ENCODE measurements around the gene WDFY3.

WDFY3 gene

DNA sequence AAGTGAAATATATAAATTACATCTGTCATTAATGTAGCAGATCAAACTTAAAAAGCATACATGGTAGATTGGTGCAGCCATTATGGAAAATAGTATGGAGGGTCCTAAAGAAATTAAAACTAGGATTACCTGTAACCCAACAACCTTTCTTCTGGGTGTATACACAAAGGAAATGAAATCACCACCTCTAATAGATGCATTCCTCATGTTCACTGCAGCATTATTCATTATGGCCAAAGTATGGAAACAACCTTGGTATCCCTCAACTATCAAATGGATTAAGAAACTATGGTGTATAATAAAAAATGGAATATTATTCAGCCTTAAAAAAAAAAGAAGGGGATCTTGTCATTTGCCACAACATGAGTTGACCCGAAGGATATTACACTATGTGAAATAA lies 13.7 kb downstream of the WDFY3 start:
- no peak for DNase-seq (ENCODE audit: low spot score)
- no peak overlapping the region for H3K4me3 ChIP-seq
- TF ChIP-seq, protein P1, sequence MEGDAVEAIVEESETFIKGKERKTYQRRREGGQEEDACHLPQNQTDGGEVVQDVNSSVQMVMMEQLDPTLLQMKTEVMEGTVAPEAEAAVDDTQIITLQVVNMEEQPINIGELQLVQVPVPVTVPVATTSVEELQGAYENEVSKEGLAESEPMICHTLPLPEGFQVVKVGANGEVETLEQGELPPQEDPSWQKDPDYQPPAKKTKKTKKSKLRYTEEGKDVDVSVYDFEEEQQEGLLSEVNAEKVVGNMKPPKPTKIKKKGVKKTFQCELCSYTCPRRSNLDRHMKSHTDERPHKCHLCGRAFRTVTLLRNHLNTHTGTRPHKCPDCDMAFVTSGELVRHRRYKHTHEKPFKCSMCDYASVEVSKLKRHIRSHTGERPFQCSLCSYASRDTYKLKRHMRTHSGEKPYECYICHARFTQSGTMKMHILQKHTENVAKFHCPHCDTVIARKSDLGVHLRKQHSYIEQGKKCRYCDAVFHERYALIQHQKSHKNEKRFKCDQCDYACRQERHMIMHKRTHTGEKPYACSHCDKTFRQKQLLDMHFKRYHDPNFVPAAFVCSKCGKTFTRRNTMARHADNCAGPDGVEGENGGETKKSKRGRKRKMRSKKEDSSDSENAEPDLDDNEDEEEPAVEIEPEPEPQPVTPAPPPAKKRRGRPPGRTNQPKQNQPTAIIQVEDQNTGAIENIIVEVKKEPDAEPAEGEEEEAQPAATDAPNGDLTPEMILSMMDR (IDR thresholded peaks at IDR 0.05) = no peak
- H3K27ac ChIP-seq = no peak overlapping the region

DNA sequence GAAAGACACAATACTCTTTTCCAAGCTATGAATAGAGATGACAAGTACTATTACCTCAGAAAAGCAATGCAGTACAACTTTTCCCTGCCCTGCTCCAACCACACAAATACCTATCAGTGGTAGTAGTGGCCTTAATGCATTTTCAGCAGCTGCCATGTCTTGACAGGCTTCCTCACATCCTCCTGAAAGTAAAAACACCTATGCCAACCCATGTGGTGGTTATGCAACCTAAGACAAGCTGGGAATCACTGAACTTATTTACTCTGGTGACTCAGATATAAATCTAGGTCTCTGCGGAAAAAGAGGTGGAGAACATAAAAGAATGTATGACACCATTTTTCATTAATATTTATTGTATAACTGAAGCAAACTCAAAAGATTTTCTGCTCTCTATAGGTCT lies 14.5 kb downstream of the WDFY3 start:
- Histone ChIP-seq H3K4me3 (no peak overlapping the region), H3K27ac (peak overlapping the region in 1 of 2 donors; percentile 18)
- DNase-seq (ENCODE audit: low spot score) = no peak
- TF ChIP-seq, protein P1 (IDR thresholded peaks at IDR 0.05) = no peak

DNA sequence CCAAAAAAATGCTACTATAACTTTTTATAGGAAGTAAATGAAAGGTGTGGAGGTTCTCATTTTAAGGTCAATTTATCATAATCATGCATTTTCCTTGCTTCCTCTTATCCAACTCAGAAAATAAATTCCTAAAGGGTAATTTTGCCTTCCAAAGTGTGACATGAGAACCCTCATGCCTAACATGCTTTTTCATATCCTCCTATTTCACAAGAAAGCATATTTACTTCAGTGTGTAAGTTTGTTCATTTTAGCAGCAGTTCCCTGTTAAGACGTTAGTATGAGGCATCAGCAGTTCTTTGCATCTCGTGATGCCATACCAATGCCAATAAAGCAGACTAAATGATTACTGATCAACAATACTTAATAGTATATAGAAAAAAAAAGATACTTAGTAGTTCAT lies 18.4 kb downstream of the WDFY3 start:
- H3K27ac ChIP-seq = no peak overlapping the region

DNA sequence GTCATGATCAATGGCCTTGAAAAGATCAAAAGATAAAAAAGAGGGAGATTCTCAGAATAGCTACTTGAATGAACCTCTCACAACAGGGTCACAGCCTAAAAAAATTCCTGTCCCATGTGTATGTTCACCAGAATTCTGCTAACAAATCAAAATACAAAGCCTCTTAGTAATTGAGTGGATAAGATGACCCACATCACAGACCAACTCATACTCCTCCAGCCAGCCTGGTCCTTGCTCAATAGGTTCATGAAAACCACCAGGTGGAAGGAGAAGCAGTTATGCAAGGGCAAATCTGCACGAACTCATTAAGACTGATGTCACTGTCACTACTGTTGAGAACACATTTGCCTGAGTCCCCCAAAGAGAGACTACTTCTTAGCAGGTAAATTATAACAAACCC lies 21.5 kb downstream of the WDFY3 start:
- TF ChIP-seq, protein P1 (IDR thresholded peaks at IDR 0.05) = no peak
- Histone ChIP-seq H3K27ac (peak overlapping the region in 1 of 2 donors; percentile 12), H3K4me3 (no peak overlapping the region)
- no peak for DNase-seq (ENCODE audit: low spot score)

More for the DNA sequence above, 18.4 kb downstream of the WDFY3 start:
- no peak overlapping the region for H3K4me3 ChIP-seq
- no peak for DNase-seq (ENCODE audit: low spot score)
- TF ChIP-seq, protein P1 (IDR thresholded peaks at IDR 0.05) = no peak

DNA sequence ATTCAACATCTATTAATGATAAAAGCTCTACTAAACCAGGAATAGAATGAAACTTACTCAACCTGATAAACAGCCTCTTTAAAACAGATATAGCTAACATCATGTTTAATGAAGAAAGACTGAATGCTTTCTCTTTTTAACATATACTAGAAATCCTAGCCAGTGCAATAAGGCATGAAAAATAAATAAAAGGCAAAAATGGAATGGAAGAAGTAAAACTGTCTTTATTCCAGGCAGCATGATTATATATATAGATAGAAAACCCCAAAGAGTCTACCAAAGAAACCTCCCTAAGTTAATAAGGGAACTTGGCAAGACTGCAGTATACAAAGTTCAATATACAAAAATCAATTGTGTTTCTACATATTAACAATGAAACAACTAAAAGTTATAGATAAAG lies 25.5 kb downstream of the WDFY3 start:
- TF ChIP-seq, protein P1 (IDR thresholded peaks at IDR 0.05) = no peak
- no peak for DNase-seq (ENCODE audit: low spot score)
- no peak overlapping the region for H3K4me3 ChIP-seq
- H3K27ac ChIP-seq = no peak overlapping the region

DNA sequence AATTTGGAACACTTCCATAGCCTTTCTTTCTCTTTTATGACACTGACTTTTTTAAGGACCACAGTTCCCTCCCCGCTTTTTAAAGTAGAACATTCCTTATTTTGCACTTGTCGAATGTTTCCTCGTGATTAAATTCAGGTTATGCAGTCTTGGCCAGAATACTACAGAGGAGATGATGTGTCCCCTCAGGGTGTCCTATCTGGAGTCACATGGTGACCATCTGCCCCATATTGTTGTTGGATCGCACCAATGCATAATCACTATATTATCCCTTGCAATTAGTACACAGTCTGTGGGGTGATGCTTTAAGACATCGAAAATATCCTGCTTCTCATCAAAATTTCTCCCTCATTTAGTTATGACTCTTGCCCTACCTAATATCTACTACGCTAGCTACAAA lies 27.4 kb downstream of the WDFY3 start:
- Histone ChIP-seq H3K4me3 (no peak overlapping the region), H3K27ac (peak overlapping the region; percentile 14 to 20)
- no peak for DNase-seq (ENCODE audit: low spot score)
- TF ChIP-seq, protein P1 (IDR thresholded peaks at IDR 0.05) = no peak

DNA sequence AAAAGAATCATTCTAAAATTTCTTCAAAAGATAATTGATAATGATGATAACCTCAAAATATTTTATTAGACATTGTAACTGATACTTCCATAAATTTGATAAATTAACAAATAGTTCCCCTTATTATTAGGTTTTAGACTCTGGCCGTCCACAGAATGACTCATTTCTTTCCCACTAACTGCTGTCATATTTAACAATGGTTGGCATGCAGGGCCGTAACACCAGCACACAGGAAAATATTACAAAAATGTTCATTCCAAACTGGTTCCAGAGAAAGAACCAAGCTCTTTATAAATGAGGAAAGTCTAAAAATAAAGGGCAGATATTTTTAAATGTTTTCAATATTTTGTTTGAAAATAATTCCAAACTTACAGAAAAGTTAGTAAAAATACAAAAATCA lies 28.2 kb downstream of the WDFY3 start:
- DNase-seq (ENCODE audit: low spot score) = no peak

More for the DNA sequence above, 28.2 kb downstream of the WDFY3 start:
- peak overlapping the region in 1 of 2 donors; percentile 53 for H3K27ac ChIP-seq
- TF ChIP-seq, protein P1 (IDR thresholded peaks at IDR 0.05) = no peak
- no peak overlapping the region for H3K4me3 ChIP-seq

Data from coronary artery (tissue), 2 donors.